GM19467 (cell line): ENCODE data around the gene LATS2.
"Not testable (repeated sequence)": the region's sequence is repeated elsewhere in the genome, so short reads cannot be mapped to it uniquely, and the experiment has no call there.

Experiments
- ATAC-seq: cut with Tn5 transposase; IDR thresholded peaks from one replicate; pipeline ENCODE4 v1.9.1; 2021; ENCODE audit warnings: mild to moderate bottlenecking, moderate library complexity; ENCODE audit not compliant: unreplicated experiment

The LATS2 gene

DNA sequence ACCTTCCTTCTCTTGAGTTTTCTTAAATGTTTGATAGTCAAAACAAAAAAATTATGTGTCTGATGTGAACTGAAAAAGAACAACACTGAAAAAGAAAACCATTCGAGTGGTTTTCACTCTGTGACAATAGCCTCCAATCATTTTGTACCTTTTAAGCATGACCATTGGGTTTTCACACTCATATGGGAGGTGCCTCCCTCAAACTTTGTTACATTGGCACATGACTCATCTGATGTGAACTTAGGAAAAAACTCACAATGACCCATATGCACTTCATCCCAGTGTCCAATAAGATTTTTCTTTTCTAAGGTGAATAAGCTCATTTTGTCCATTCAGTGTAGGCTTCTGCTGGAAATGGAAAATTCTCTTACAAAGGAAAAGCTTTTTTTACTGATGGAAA, 92.2 kb downstream of the LATS2 start:
- ATAC-seq: no peak

DNA sequence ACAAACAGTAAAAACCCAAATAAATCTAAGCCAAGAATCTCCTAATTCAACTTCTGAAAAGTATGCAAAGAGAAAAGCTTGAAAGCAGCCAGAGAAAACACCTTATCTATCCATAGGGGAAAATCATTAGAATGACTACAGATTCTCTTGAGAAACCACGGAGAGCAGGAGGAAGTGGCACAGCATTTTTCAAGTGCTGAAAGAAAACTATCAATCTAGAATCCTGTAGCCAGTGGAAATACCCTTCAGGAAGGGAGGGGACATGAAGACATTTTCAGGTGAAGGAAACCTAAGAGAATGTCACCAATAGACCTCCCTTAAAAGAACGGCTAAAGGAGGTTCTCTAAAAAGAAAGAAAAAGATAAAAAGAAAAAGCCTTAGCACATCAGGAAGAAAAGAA, 92.6 kb downstream of the LATS2 start:
- no peak for ATAC-seq

DNA sequence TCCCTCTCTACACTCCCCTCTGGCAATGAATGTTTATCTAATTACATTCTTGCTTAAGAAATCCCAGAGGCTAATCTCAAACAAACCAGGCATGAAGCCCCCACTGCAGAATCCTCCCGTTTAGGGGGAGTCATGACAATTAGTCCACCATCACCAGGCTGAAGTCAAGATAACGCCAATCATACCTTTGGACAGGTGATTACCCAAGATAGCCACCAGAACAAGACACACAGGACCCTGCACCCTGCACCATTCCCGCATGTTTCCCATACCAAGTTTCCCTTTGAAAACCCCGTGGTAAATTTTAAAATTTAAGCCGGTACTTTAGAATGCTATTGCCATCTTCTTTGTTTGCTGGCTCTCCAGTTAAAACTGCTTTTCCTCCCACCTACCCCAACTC, 94.0 kb downstream of the LATS2 start:
- ATAC-seq: no peak

DNA sequence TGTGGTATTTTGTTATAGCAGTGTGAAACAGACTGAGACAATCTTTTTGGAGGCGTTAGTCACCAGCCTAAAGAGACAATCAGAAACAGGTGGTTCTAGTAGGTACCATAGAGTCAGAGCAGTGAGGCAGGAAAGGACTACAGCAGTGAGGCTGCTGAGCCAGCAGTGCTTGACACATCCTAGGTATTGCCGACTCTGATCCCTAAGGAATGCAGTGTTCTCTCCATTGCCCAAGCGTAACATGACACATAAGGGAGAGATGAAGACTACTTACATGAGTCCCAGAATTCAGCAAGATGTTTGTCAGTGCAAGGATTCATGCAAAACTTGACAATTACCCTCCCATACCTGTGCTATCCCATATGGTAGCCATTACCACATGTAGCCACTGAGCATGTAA, 96.5 kb downstream of the LATS2 start:
- no peak for ATAC-seq

DNA sequence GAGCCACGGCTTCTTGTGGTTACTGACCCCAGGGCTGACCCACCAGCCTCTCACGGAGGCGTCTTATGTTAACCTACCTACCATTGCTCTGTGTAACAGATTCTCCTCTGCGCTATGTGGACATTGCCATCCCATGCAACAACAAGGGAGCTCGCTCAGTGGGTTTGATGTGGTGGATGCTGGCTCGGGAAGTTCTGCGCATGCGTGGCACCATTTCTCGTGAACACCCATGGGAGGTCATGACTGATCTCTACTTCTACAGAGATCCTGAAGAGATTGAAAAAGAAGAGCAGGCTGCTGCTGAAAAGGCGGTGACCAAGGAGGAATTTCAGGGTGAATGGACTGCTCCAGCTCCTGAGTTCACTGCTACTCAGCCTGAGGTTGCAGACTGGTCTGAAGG, 99.7 kb downstream of the LATS2 start:
- ATAC-seq: not testable (repeated sequence)

DNA sequence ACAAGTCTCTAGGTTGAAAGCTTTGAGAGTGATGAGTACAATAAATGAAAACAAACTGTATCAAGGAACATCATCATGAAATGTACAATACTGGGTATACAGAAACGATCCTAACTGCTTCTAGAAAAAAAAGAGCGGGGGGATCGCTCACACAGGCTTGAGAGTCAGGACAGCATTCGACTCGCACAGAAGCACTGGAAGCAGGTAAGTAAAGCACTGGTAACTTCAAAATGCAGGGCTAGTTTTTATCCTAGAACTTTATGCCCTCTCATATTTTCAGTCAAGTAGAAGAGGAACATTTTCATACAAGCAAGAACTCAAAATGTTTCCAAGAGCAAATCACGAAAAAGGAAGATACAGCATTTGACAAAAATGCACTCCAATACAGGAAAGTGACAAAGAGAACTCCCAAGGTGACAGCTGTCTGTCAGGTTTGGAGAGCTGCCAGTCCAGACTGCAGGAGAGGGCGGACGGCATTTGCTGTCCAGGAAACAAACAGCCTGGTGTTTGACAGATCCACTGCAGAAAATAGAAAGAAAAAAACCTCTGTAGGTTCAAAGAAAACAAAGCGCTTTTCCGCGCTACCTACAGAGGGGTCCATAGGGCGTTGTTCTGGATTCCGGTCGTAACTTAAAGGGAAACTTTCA, 100.6 kb downstream of the LATS2 start:
- ATAC-seq: no peak

DNA sequence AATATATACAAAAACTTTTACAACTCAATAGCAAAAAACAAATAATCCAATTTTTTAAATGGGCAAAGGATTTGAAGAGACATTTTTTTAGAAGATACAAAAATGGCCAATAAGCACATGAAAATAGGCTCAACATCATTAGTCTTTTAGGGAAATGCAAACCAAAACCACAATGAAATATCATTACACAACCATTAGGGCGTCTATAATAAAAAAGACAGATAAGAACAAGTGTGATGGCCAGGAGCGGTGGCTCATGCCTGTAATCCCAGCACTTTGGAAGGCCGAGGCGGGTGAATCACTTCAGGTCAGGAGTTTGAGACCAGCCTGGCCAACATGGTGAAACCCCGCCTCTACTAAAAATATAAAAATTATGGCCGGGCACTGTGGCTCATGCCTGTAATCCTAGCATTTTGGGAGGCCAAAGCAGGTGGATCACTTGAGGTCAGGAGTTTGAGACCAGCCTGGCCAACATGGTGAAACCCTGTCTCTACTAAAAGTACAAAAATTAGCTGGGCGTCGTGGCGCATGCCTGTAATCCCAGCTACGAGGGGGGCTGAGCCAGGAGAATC, 104.3 kb downstream of the LATS2 start:
- not testable (repeated sequence) for ATAC-seq

DNA sequence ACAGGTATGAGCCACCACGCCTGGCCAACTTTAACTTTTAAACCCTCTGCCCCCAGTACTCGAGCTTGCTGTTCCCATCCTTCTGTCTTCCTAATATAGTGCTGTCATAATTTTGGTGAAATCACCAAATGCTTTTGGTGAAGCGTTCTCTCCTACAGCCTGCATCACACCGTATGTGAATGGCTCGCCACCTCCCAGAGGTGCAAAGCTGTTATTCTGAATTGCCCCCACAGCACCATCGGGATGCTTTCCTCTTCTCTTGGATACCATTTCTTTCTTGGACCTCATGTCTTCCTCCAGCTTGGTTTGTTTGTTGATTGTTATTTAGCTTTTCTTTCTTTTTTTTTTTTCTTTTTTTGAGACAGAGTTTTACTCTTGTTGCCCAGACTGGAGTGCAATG, 105.9 kb downstream of the LATS2 start:
- ATAC-seq: no peak

DNA sequence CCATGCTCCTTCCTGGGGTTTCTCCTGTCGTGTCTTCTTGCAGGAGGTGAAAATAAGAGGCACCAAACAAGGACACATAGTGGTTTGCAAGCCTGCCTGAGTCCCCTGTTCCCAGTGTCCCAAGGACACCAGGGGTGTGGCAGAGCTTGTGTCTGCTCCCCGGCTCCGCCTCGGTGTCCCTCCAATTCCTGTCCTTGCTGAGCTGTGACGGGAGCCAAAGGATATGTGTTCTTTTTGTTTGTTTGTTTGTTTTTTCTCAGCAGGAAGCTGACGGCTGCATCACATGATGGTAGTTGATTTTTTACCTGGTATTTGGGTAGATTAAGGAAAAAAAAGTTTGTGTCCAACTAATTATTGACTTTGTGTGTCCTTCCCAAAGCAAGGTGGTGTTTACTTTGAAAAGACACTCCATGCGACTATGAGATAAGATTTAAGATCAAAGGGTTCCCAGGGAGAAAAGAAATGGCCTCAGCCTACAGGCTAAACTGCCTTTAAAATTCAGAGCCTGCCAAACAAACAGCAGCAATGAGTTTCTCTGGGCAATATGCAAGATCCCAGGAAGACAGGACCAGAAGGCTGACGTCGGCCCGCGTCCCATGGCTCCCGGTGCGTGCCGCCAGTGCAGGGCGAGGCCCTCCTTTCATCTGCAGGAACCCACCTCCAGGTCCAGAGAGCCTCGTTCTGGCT, 108.0 kb downstream of the LATS2 start:
- ATAC-seq: no peak

DNA sequence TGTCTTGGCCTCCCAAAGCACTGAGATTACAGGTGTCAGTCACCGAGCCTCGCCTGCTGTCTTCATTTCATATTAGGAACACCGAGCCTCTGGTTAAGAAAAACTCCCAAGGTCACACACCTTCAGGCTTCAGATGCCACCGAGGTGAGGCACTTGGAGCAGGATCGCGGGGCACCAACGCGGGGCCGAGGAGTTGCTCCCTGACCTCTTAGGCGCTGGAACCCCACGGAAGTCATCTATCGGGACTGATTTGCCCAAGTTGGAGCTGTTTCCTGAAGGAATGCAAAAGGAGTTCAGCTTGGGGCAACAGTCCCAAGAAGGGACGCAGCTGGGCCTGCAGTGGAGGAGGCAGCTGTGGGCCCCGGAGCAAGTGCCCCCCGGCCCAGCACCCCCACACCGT, 108.5 kb downstream of the LATS2 start:
- ATAC-seq: no peak

DNA sequence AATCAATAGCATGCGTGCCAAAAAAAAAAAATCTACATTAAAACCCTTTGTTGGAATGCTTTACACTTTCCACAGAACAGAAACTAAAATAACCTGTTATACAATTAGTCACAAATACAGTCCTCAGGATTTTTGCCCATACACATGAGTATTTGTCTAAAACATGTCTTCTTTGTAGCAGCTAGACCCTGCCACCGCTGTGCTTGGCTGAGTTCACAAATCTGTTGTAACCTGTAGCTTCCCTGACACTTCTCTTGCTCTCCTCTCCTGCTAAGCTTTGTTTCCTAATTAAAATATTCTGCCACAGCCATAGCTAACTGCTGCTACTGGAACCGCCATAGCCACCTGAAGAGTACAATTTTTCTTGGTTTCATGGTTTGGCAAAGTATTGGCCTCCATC, 113.4 kb downstream of the LATS2 start:
- not testable (repeated sequence) for ATAC-seq

DNA sequence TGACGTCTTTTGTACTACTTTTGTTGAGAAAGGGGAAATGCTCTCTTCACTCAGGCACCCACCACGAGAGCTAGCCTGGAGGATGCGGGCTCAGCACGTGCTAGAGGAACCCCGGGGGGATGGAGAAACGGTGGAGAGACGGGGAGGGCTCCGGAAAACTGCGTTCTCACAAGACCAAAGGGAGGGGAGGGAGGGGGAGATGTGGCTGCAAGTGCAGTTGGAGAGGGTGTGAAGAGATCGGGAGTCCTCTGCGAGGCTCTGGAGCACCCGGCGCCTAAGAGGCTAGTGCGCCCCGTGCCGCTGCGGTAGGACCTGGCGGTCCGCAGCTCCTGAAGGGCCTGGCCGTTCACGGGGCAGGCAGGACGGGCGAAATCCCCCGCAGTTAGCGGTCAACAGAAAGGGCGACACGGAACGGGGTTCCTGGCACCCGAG, 115.4 kb downstream of the LATS2 start:
- no peak for ATAC-seq

DNA sequence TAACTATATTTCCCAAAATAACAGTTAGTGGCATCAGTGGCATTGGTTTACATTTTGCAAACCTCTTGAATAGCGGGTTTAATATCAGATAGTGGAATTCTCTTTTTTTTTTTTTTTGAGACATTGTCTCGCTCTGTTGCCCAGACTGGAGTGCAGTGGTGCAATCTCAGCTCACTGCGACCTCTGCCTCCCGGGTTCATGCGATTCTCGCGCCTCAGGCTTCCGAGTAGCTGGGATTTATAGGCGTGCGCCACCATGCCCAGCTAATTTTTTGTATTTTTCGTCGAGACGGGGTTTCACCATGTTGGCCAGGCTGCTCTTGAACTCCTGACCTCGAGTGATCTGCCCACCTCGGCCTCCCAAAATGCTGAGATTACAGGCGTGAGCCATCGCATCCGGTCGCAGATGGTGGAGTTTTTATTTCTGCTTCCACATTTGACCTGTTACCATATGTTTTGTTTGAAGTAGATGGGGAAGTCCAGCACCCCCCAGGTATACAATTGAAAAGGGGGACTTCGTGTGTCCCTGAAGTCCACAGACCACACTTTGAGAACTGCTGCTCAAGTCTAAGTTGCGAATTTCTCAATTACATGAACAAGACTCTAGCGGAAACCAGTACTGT, 118.3 kb downstream of the LATS2 start:
- no peak for ATAC-seq

DNA sequence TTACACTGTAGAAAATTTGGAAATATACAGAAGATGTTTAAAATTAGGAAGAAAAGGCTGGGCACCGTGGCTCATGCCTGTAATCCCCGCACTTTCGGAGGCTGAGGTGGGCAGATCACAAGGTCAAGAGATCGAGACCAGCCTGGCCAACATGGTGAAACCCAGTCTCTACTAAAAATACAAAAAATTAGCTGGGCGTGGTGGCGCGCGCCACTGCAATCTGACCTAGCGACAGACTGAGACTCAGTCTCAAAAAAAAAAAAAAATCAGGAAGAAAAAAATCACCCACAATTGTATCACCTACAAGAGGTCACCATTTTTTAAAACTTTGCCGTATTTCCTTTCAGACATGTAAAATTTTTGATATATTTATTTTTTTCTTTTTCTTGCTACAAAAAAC, 120.9 kb downstream of the LATS2 start:
- not testable (repeated sequence) for ATAC-seq

DNA sequence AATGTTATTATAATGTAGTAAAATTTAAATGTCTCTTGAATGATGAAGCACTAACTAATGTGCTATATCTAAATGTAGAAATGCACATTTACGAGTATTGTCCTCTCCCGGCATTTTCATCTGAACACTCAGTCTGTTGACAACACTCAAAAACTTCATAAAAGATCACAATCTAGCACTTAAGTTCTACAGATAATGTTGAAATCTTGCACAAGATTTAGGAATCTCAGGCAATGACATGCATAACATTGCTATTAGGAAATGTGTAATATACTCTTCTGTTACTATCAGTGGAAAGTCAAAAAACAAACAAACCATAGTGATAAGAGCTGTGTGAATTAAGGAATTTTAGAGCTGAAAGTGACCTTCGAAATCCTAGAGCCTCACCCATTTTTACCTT, 121.3 kb downstream of the LATS2 start:
- ATAC-seq: no peak

DNA sequence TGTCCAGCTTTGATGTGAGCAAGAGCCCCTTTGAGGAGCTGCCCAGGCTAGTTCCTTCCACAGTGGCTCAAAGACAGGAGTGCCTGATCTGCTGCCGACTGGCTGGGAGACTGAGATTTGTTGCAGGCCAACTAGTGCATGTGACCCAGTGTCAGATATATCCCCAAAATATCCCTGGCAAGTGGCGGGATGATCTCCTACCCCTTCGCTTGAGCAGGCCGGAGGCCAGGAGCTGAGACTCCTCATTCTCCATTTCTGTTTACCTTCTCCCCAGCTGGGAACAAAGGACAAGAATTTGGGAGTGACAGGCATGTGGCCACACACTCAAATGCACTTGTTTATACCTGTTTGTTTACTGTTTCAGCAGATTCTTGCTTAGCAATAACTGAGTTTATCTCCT, 121.7 kb downstream of the LATS2 start:
- ATAC-seq: no peak

DNA sequence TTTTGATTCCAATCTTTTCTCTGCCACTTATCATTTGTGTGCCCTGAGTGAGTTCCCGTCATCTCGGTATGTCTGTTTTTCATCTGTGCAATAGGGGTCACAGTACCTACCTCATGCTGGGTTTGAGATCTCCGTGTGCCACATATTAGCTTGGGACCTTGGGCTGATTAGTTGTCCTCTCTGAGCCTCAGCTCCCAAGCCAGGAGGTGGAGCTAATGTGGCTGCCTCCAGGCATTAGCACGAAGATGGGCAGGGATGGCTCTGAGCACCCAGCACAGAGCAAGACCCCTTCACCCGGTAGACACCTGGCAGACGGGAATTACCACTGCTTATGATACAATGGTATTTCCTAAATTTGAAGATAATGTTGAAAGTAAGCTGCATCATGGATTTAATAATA, 123.1 kb downstream of the LATS2 start:
- ATAC-seq: no peak

DNA sequence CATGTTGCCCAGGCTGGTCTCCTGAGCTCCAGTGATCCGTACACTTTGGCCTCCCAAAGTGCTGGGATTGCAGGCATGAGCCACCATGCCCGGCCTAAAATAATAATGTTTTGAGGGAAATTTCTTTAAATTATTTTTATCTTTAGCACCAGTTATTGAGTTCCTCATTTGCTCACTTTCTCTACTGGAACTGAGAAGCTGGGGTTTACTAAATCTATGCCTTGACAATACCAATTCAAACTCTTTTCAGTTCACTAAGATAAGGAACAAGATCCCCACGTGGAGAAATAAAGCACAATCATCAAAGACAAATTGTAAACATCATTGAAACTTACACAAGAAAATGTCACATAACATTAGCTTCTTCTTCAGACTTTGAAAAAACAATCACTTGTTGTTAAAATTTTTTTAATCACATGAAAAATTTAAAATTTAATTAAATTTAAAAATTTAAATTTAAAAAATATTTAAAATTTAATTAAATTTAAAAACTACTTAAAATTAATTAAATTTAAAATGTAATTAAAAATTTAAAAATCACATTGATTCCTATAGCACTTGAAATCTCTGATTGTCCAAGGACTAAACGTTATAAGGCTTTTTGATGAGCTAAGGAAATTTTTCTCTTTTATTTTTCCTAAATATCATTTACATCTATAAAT, 133.7 kb downstream of the LATS2 start:
- ATAC-seq: no peak

DNA sequence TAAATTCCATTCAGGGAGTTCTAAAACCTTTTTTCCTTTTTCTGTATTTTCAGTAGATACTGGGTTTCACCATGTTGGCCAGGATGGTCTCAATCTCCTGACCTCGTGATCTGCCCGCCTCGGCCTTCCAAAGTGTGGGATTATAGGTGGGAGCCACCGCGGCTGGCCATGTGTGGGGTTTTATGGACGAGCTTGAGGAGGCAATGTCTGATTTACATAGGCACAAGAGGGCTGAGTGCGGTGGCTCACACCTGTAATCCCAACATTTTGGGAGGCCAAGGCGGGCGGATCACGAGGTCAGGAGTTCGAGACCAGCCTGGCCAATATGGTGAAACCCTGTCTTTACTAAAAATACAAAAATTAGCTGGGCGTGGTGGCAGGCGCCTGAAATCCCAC, 136.0 kb downstream of the LATS2 start:
- not testable (repeated sequence) for ATAC-seq

DNA sequence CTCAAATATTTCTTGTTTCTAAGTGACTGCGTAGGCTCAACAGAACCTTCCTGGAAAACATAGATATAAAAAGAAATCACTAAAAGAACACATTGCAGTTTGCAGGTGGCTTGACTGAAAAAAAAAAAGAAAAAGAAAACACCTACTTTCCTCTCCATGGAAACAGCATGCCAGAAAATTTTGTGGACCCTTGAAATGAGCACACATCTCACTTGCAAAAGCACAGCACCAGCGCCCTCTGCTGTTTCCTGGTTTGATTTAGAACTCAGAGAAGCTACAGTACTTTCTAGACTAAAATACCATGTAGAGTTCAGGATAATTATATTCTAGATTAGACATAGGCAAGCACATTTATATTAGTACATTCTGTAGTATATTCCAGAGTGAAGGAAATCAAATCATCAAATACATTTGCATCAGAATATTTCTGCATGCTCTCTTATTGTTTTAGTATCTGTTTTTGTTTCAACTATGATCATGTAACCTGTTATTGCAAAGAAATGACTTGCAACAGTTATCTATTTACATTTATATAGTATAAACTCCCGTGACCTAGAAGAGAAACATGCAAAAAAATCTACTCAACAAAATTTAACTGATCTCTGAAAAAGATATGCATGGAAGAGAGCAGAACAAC, 136.5 kb downstream of the LATS2 start:
- no peak for ATAC-seq

DNA sequence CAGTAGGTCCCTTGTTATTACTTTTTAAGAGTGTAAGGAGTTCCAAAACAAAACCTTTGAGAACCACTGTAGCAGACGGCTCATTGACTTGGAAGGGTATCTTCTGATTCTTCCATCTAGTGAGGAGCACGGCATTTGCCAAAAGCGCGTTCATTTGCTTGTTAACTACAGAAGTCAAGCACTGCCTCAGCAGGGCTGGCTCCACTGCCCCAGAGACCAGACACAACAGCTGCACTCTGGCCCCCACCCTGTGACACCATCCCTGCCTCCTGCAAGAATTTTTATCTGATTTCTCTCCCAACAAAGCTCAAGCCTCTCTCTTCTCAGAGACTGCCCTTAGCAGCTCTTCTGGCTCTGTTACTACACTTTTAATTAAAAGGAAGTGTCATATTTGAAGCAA, 138.1 kb downstream of the LATS2 start:
- ATAC-seq: no peak
